HG02759 (cell line): ENCODE data around the gene B4GALT5.
A peak's percentile ranks its signal among the peaks of the same experiment; 100 is the strongest.

Experiments used
- ATAC-seq: cut with Tn5 transposase; IDR thresholded peaks from one replicate; pipeline ENCODE4 v1.9.1; 2021; ENCODE audit warnings: mild to moderate bottlenecking, moderate library complexity; ENCODE audit not compliant: unreplicated experiment

B4GALT5 gene

GRCh38 chr20:49701916-49702315, 11.8 kb downstream of the B4GALT5 start:
- no peak for ATAC-seq

- ATAC-seq = no peak
Observed at GRCh38 chr20:49701241-49701790, 12.4 kb downstream of the B4GALT5 start.

DNA sequence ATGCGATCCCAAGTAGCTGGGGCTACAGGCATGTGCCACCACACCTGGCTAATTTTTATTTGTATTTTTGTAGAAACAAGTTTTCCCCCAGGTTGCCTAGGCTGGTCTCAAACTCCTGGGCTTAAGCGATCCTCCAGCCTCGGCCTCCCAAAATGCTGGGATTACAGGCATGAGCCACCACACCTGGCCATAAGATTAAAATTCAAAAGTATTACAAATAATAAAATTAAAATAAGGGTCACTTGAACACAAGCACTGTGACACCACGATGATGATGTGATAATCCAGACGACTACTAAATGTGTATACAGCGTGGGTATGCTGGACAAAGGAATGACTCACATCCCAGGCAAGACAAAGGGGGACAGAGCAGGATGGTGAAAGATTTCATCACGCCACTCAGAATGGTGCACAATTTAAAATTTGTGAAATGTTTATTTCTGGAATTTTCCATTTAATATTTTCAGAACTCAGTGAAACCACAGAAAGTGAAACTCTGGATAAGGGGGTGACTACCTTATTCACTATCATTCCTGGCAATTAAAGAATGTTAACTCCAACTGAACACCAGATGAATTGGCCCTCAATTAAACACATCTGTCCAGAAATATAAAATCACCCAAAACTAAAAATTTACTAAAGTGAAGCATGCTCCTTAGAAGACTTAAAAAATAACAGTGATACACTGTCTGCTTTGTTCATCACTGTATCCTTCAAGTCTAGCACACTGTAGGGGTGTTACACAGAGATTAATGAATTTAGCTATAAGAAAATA, 13.1 kb downstream of the B4GALT5 start:
- no peak for ATAC-seq

GRCh38 chr20:49699200-49699992, 14.3 kb downstream of the B4GALT5 start:
- ATAC-seq = peak; percentile 76

GRCh38 chr20:49698477-49698876, 15.2 kb downstream of the B4GALT5 start:
- no peak for ATAC-seq

GRCh38 chr20:49697071-49697470, 16.6 kb downstream of the B4GALT5 start:
- no peak for ATAC-seq

- ATAC-seq = no peak
Observed at GRCh38 chr20:49696594-49696993, 17.1 kb downstream of the B4GALT5 start.

- ATAC-seq = no peak
Observed at GRCh38 chr20:49695830-49696229, 17.8 kb downstream of the B4GALT5 start.

GRCh38 chr20:49694450-49695071, 19.1 kb downstream of the B4GALT5 start:
- ATAC-seq = no peak

GRCh38 chr20:49693435-49694171, 20.1 kb downstream of the B4GALT5 start:
- no peak for ATAC-seq

DNA sequence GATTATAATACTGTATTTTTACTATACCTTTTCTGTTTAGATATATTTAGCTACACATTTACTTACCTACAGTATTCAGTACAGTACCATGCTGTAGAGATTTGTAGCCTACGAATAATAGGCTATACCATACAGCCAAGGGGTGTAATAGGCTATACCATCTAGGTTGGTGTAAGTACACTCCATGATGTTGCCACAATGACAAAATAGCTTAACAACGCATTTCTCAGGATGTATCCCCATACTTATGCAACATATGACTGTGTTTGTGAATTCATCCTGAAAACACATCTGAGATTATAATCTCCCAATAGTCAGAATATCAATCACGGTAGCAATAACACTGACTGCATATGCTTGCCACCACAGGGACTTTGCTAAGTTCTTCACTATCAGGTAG, 20.7 kb downstream of the B4GALT5 start:
- ATAC-seq = no peak

- no peak for ATAC-seq
Observed at GRCh38 chr20:49691818-49692568, 21.7 kb downstream of the B4GALT5 start.

DNA sequence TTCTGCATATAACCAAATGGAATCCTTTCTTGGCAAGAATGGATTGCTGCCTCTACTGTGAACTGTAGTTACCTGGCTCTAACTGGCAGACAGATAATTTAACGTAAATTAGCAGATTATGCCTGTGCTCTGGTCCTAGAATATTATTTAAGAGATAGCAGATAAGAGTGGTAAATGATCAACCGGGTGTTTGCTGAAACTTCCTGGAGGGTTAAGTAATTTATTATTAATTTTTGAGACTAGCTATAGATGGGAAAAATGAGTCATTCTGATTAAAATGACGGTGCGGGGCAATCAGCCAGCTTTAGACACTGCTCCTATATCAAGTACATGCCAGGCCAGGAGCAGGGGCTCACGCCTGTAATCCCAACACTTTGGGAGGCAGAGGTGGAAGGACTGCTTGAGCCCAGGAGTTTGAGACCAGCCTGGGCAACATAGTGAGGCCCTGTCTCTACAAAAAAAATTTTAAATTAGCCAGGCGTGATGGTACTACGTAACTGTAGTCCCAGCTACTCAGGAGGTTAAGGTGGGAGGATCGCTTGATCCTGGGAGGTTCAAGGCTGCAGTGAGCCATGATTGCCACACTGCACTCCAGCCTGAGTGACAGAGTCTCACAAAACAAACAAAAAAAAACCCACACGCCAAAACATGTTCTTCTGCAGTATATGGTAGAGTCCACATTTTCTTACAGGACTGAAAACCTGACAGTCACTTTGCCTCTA, 22.6 kb downstream of the B4GALT5 start:
- ATAC-seq = no peak

- ATAC-seq = no peak
Observed at GRCh38 chr20:49687595-49688567, 25.8 kb downstream of the B4GALT5 start.

DNA sequence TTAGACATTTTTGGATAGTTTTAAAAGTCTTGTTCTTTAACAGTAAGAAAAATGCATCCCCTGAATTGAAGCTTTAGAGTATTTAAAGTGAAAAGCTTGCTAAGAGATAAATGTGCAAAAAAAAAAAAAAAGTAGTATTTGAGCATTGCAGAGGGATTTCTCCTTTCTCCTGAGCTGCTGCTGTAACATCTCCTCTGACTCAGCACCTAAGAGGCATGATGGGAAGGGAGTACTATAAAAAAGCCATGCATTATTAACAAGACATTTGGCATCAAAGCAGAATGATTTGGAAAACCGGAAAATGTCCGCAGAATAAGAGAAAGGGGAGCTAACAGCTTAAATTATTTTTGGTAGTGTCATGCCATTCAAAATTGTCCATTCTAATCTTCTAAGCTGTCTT, 27.9 kb downstream of the B4GALT5 start:
- ATAC-seq = no peak

- no peak for ATAC-seq
Observed at GRCh38 chr20:49685161-49685601, 28.5 kb downstream of the B4GALT5 start.

DNA sequence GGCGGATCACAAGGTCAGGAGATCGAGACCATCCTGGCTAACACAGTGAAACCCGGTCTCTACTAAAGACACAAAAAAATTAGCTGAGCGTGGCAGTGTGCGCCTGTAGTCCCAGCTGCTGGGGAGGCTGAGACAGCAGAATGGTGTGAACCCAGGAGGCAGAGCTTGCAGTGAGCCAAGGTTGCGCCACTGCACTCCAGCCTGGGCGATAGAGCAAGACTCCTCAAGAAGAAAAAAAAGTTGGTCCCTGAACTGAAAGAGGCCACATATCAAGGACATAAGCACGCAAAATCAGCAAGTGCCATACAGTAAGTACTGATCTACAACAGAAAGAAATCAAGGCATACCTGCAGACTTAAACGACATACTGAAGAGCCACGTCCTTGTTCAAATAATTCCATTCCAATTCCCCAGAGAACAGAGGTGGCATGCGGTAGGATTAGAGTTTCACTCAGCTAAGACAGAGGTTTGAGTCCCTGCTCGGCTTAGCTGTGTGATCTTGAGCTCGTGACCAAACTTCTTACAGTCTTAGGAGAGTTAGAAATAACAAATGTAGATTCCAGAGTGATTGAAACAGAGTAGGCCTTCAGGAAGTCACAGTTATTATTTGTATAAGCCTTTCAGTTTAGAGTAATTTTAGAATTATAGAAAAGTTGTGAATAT, 29.2 kb downstream of the B4GALT5 start:
- no peak for ATAC-seq

GRCh38 chr20:49682798-49683197, 30.9 kb downstream of the B4GALT5 start:
- ATAC-seq = no peak
